GM21515 (cell line): ENCODE data around the gene SF3B5.
"Not testable (repeated sequence)": the region's sequence is repeated elsewhere in the genome, so short reads cannot be mapped to it uniquely, and the experiment has no call there.

Experiments
- ATAC-seq: cut with Tn5 transposase; IDR thresholded peaks from one replicate; pipeline ENCODE4 v1.9.1; 2021; ENCODE audit not compliant: unreplicated experiment

SF3B5 gene

DNA sequence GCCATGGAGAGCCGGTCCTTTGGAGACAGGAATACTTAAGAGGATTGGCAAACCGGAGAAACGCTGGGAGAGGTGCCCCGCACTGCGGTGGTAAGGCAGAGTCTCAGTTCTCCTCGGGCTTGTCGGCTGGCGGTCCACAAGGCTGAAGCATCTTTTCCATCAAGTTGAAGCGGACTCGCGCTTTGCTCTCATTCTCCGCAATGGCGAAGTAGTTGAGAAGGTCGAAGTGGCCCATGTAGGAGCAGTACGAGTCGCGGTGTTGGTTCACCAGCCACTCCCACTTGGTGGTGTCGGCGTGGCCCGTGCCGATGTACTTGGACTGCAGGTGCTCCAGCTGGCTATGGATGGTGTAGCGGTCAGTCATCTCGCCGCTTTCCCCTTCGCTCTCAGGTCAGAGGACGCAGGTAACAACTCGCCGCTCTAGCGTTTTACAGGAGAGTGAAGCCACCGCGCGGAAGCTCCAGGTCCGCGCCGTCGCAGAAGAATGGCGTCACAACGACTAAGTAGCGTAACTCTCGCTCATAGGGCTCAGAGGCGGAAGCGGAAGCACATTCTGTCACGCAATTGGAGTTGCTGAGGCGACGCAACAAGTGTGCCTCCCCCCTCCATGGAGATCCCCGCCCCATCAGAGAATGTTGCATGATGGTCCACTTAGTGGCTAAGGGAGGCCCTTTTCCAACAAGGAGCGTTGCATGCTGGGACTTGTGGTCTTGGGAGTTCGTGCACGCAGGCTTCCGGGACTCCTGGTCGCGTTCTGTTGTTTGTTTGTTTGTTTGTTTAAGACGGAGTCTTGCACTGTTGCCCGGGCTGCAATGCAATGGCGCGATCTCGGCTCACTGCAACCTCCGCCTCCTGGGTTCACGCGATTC lies at the start of gene SF3B5:
Gene SF3B5, minus strand, starts transcription at position 440 of the 869 bp plus-strand sequence. Its CDS starts 76 bp downstream, at position 364.
- ATAC-seq: peak; percentile 98

DNA sequence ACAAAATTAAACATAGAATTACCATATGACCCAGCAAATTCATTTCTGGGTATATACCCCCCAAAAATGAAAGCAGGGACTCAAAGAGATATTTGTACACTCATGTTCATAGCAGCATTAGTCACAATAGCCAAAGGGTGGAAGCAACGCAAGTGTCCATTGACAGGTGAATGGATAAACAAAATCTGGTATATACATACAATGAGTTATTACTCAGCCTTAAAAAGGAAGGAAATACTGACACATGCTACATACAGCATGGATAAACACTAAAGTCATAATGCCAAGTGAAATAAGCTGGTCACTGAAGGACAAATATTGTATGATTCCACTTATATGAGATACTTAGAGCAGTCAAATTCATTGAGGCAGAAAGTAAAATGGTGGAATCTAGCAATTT lies 49.6 kb upstream of the SF3B5 start:
- ATAC-seq: no peak

DNA sequence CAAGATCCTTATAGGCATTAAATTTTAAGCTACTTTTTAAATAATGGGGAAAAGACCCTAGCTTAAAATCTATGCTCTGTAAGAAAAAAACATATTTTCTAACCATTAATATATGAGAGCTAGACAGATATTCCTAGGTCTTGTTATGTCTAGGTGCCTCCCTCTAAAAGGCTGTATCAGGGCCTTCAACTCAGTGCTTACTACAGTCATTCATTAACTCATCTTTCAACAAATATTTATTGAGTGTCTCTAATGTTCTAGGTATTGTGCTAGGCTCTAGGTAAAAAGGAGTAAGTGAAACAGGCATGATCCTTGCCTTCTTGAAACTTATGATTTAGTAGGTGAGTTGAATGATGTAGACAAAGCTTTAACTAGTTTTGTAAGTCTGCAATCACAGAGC lies 48.5 kb upstream of the SF3B5 start:
- ATAC-seq: no peak

DNA sequence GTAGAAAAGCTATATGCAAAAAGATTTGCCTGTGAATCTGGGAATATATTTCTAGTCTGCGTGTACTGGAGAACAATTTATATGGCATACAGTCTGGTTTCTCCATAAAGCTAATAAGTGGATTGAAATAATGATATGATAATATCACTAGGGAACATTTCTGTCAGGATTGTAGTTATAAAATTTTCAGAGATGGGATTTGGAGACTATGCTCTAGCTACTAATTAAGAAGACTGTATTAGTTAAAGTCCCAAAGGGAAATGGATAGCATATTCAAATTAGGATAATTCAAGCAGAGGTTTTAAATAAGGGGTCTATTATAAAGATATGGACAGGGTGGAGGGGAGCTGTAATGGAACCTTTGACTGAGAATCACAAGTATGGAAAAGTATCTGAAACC lies 47.7 kb upstream of the SF3B5 start:
- no peak for ATAC-seq

DNA sequence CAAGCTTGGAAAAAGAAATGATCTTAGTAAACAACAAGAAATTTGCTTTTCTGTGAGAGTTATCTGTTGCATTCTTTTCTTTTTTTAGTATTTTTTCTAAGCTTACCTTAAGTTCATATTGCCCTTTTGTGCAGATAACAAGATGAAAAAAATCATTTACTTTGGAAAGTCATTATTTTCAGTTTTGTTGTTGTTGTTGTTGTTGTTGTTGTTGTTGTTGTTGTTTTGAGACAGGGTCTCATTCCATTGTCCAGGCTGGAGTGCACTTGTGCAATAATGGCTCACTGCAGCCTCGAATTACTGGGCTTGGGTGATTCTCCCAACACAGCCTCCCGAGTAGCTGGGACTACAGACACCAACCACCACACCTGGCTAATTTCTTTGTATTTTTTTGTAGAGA lies 46.1 kb upstream of the SF3B5 start:
- no peak for ATAC-seq

DNA sequence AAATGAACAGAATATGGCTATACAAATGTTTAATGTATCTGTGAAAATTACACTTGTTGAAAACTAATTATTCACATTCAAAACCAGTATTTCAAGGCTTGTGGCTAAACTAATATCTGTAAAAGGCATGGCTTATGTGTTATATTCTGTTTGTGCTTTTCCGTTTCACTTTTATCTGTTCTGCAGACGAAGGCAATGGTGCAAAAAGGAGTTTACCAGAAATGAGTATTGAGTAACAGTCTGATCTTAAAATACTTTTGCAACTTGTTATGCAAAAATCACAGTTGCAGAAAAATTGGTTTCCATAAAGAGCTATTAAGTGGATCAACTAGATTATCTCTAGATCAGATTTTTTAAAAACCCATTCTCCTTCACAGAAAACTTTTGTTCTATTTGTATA lies 45.5 kb upstream of the SF3B5 start:
- peak; percentile 70 for ATAC-seq

DNA sequence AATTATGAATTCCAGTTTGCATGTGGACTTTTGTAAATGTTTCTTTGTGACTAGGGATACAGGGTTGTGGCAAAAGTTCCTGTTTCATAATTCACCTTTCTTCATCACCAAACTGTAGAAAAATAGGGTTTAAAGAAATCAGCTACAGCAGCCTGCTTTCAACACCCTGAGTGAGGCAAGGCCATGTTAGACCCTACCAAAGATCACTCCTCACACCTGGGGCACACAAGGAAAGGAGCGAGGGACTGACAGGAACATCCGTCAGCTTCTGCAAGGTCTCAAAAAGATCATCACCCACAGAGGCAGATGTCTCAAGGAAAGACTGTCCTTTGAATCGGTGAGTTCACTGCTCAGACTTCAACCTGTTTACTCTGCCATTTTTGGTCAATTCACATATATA lies 44.4 kb upstream of the SF3B5 start:
- no peak for ATAC-seq

DNA sequence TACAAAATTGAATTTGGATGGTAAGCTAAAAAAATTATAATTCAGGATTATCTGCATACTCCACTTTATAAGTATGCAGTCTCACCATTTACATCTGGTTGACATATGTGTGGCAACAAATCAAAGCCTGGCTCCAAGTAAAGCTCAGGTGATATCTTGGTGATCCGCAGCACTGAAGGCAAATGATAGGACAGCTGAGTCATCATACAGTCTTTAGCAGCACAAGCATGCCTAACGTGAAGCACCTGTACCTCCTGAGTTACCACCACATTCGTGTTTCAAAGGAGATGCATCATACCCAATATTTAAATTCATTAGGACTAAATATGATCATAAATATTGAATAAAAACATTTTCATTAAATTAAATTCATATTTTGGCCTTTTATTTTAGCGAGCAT lies 43.2 kb upstream of the SF3B5 start:
- ATAC-seq: no peak

DNA sequence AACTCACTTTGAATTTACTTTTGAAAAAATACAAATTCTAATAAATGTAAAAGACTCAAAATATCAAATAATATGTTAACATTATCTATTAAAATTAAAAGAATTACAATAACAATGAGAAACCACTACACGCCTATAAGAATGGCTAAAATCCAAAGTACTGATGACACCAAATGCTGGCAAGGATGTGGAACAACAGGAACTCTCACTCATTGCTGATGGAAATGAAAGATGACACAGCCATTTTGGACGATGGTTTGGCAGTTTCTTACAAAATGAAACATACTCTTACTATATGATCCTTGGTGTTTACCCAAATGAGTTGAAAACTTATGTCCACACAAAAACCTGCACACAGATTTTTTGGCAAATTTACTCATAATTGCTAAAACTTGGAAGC lies 39.4 kb upstream of the SF3B5 start:
- ATAC-seq: no peak

DNA sequence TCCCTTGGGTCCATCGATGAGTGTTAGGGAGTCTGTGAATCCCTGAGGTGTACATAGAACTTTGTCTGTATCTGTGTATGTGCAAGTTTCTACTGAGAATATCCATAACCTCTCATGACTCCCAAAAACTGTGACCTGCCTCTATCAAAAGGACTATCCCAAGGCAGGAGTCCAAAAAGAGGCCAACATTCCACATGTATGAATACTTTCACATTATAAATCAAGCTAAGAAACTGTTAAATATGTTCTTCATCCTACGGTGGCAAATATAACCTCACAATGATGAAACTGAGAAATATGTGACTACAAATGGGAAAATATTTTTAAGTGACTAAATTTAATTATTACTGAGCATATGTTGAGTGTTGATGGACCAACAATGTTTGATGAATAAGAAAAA lies 38.8 kb upstream of the SF3B5 start:
- ATAC-seq: no peak

DNA sequence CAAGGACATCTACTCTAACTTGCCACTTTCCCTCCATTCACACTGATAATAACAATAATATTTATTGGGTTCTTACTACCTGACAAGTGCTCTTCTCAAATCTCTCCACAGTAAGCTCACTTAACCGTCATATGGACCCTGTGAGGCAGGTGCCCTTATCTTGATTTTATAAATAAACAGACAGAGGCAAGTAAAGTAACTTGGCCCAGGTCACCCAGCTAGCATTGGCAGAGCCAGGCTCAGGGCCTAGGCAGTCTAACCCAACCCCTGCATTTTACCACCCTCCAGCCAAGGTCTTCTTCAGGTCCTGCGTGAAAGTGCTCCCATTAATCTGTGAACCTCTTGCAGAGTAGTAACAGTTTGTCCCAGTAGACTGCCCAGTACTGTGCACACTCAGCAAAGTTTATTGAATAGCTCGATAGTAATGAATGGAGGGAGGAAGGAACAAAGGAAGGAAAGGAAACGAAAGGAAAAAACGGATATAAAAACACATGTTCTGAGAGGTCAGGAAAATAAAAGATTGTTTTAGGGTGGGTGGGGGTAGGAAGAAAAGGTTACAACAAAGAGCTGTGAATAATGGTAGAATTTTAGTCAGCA lies 38.0 kb upstream of the SF3B5 start:
- ATAC-seq: no peak

DNA sequence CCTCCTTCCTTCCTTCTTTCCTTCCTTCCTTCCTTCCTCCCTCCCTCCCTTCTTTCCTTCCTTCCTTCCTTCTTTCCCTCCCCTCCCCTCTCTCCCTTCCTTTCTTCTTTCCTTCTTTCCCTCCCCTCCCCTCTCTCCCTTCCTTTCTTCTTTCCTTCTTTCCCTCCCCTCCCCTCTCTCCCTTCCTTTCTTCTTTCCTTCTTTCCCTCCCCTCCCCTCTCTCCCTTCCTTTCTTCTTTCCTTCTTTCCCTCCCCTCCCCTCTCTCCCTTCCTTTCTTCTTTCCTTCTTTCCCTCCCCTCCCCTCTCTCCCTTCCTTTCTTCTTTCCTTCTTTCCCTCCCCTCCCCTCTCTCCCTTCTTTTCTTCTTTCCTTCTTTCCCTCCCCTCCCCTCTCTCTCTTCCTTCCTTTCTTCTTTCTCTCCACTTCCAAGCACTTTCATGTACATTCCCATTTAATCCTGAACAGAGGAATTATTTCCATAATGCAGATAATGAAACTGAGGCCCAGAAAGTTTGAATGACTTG lies 36.9 kb upstream of the SF3B5 start:
- ATAC-seq: not testable (repeated sequence)

DNA sequence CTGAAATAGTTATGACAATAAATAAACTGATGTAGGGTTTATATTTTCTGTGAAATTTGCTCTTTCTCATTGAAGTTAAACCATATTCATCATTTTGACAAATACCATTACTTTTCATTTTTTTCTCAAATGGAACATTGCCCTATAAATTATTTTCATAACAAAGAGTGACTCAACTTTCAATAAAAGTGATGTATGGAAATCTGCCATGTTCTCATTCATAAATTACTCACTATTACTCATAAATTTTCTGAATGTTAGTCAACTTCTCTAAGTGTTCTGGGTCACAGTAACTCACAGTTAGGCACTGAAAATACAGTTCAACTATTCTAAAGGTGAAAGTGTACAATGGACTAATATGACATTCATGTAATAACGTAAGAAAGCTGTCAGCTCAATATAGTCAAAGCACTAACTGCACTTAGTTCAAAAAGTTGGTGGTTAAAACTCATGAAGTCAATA lies 35.9 kb upstream of the SF3B5 start:
- ATAC-seq: no peak

DNA sequence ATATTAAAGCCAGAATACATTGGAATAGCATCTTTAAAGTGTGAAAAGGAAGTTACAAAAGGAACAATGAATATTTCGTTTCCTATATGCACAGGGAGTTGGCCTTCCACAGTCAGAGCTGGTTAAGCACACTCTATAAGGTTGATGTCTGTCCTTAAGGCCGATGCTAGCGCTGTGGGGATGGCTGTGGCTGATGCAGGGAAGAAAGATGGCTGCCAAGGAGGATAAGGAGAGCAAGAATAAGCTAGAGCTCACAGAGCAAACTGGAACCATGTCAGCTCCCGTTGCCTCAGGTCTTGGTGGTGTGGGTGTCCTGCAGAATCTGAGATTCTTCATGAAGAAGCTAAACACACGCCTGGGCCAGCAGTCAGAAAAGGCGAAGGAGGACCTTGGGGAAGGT lies 34.1 kb upstream of the SF3B5 start:
- ATAC-seq: no peak

DNA sequence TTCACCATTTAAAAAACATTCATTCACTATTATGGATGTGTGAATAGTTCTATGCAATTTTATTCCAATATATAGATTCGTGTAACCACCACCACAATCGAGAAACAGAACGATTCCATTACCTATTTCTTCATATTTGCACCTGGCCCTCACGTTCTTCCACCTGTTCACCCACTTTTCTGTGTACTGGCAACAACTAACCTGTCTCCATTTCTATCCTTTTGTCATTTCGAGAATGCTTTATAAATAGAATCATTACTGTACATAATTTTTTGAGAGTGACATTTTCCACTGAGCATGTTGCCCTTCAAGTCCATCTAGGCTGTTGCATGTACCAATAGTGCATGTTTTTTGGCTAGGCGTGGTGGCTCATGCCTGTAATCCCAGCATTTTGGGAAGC lies 31.7 kb upstream of the SF3B5 start:
- no peak for ATAC-seq

DNA sequence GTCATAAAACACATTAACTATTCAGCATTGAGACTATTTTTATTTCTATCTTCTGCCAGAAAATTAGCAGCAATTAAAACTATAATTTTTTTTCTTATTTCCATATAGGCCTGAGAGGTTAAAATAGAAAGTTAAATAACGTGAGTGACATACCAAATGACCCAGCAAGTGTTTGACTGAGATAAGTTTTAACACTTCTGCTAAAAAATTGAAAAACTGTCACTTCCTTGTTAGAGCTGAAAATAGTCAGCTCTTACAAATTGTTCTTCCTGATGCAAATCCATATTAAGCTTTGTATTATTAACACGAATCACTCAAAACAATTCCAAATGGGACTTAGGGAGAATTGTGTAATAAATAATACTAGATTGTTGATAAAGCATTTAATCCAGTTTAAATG lies 28.5 kb upstream of the SF3B5 start:
- ATAC-seq: no peak

DNA sequence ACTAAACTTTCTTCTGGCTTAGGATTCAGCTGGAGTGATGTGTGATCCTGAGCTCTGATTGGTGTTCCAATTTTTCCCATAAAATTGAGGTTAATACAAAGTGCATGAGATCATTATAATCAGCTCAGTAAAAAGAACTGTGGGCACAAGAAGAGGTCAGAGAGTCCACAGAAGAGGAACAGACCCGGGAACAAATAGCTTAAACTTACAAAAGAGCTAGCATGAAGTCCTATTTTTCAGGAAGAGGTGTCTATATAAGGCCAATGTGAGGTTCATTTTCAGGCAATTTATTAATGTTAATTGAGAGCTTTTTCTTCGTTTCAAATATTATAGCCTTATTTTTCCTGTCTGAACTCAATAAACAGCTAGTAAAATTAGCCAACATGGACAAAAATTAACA lies 28.0 kb upstream of the SF3B5 start:
- no peak for ATAC-seq

DNA sequence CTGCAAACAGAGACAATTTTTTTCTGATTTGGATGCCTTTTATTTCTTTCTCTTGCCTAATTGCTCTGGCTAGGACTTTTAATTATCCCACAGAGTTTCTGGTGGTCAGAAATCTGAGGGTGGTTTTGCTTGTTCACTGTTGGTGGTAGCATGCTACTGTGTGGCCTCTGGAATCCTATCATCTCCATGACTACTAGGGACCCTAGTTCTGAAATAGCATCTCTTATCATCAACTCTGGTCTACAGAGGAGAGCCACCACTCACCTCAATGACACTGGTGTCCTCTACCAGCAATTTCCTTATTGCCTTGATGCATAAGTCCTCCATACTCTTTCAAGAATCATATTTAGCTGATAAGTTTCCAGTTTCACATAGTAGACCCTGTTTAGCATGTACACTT lies 27.5 kb upstream of the SF3B5 start:
- ATAC-seq: no peak

DNA sequence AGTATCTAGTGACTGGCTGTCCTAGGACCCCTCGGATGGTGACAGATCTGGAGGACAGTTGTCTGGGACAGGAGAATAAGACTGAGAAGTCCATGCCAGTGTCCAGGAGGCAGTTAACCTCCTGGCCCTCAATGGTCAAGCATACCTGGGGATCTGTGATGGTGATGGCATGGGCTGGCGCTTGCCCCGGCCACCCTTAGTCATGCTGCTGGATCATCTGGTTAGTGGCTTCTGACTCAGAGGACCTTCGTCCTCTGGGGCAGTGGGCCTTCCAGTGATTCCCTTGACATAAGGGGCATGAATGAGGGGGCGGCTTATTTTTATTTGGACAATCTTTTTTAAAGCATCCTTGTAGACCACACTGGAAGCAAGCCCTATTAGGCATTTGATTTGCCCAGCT lies 24.0 kb upstream of the SF3B5 start:
- no peak for ATAC-seq

DNA sequence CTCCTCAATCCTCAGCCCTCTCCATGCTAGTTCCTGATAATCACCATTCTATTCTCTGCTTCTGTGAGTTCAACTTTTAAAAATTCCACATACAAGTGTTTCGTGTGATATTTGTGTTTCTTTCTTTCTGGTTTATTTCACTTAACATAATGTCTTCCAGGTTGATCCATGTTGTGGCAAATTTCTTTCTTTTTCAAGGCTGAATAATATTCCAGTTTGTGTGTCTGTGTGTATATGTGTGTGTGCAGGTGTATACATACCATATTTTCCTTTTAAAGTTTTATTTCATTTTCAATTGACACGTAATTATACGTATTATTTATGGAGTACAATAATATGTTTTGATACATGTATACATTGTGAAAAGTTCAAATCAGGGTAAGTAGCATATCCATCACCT lies 19.8 kb upstream of the SF3B5 start:
- ATAC-seq: no peak

DNA sequence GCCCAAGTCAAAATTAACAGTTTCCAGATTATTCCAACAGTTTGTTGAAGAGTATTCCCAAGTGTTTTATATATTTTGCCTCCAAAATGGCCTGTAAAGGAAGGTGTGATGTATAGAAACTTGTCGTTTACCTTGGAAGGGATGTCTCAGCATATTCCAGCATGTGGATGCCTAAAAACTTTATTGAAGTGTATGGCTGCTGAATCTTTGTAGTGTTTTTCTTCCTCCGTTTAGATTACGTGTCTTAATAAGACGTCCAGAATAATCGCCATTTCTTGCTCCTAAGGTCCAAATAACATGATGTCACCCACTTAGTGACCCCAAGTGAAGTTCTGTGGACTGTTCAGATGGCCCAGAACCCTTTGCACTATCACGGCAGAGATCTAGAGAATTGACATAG lies 18.0 kb upstream of the SF3B5 start:
- ATAC-seq: no peak

DNA sequence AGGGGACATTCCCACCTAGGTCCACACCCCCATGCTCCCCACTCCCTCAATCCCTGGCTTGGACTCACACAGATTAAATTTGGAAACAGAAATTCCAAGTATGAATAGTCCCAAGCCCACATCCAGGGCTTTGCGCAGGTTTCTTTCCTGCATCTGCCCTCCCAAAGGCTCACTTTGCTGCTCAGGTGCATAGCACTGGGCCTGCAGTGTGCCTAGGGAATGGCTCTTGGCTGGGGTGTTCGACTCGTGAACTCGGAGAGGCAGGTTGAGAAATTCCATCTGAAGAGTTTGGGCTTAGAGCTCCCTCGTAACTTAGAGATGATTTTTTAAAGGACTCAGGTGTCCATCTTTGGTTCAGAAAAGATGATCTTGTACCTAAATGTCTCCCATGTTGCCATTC lies 14.8 kb upstream of the SF3B5 start:
- ATAC-seq: no peak
